Measurements from ENCODE around the gene ZNF423.

ZNF423 gene

DNA sequence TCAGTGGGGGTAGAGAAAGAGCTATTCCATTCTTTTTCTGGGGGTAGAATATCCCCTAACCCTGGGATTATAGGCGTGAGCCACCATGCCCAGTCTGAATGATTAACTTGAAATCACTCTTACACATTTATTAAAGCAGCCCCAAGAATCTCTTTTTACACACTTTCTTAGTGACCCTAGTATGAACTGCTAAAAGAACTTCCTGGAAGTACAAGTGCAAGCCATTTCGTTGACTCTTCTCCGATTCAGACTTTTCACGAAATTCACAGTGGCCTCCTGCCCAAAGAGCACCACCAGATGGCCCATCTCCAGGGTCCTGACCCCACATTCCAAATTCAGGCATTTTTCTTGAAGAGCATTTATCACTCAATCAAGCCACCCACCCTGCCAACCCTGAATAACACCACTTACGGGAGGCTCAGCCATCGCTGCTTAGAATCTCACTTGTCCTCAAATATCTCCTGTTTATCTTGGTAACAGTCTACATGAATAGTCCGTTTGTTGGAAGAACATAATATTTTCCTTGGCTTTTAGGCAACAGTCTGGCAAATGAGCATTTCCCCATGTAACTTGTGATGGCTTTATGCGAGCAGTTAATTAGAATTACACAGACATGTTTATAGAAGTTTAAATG is 28.0 kb downstream of the ZNF423 start:
- in situ Hi-C loops (cut with MboI; ENCODE audit: low sequenced_read_pairs): no loop called here

- in situ Hi-C loops (cut with MboI; ENCODE audit: low sequenced_read_pairs): no loop called here
Observed at GRCh38 chr16:49826515-49826914, 29.4 kb downstream of the ZNF423 start.

DNA sequence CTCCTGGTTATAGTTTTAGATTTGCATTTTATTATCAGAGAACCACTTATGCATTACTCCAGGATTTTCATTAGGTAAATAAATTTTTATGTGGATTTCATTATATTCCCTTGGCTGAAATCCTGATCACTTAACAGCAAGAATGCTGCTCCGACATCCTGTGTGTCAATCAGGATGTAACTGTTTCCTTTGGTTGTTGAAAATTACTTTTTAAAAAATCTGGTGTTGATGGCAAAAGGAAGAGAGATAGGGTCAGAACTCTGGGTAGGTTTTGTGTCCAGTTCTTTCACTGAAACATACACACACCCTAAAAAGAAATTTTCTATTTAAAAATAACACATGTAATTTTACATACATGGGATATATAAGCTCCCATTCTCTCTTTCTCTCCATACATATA is 30.9 kb downstream of the ZNF423 start:
- in situ Hi-C loops (cut with MboI; ENCODE audit: low sequenced_read_pairs): no loop called here

DNA sequence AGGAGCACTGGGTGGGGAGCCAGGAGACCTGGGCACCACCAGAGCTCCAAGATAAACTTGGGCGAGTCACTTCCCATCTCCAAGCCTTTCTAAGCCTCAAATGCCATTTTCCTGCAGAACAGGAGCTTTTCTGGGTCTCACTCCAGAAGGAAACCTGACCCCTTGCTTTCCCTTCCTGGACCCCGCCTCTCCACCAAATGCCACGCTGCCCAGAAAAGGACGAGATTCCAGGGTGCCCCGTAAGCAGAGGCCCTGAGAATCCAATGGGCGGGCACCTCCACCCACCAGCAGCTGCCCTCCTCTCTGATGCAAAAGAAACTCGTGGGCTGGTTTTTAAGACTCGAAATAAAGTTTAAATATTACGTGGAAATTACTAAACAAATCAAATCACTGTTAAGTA is 31.3 kb downstream of the ZNF423 start:
- in situ Hi-C loops (cut with MboI; ENCODE audit: low sequenced_read_pairs): no loop called here

- in situ Hi-C loops (cut with MboI; ENCODE audit: low sequenced_read_pairs): no loop called here
Observed at GRCh38 chr16:49822649-49823370, 33.1 kb downstream of the ZNF423 start.

- in situ Hi-C loops (cut with MboI; ENCODE audit: low sequenced_read_pairs): no loop called here
Observed at GRCh38 chr16:49821614-49822282, 34.2 kb downstream of the ZNF423 start.

- in situ Hi-C loops (cut with MboI; ENCODE audit: low sequenced_read_pairs): no loop called here
Observed at GRCh38 chr16:49821156-49821555, 34.8 kb downstream of the ZNF423 start.

DNA sequence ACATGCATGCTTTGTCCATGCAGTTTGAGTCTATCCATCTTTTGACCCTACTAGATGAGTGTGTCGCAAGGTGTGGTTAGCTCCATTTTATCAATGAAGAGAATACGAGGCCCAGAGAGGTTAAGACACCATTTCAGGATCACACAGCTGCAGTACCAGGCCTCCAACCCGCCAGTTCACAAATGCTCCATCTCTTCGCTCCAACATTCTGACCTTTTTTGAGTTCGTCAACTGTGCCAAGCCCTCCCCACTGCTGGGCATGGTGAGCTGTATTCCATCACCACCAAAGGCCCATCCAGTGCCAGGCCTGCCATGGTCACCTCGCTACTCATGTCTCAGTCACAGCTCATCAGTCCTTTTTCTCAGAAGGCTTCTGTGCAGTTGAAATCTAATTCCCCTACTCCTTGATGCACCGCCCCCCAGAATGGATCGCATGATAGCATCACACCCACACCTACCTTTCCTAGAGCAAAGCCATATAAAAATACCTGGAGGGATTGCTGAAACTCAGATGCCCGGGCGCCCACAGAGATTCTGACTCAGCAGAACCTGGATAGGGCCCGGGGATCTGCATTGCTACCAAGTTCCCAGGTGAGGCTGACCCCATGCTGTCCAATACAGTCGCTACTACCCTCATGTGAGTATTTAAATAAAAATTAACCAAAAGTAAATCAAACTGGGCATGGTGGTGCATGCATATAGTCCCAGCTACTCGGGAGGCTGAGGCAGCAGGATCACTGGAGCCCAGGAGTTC is 38.0 kb downstream of the ZNF423 start:
- in situ Hi-C loops (cut with MboI; ENCODE audit: low sequenced_read_pairs): no loop called here

- in situ Hi-C loops (cut with MboI; ENCODE audit: low sequenced_read_pairs): no loop called here
Observed at GRCh38 chr16:49816875-49817274, 39.0 kb downstream of the ZNF423 start.

DNA sequence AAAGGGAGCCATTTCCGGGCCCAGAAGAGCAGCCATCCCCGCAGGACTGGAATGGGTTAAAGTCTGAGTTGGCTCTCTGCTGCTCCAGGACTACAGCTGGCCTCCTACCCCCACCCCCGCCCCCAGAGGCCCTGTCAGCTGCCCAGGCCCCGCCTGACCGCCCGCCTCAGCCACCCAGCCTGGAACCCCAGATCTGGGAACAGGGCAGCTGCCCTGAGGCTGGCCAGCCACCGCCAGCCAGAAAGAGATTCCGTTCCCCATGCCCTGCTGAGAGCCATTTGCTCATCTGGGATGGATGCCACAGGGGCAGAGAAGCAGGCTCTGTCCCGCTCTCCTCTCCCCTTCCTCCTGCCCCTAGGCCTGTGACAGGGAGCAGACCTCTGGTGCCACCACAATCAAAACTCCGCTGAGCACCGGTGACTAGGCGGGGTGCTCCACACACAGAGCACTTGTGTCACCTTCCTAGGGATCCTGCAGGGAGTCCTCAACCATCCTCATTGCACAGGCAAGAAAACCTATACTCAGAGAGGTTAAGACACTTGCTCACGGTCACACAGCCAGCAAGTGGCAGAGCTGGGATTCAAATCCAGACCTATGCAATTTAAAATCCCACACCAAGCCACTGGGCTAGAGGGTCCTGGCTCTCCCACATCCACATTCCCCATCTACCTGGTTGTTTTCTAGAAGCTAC is 44.1 kb downstream of the ZNF423 start:
- in situ Hi-C loops (cut with MboI; ENCODE audit: low sequenced_read_pairs): no loop called here

DNA sequence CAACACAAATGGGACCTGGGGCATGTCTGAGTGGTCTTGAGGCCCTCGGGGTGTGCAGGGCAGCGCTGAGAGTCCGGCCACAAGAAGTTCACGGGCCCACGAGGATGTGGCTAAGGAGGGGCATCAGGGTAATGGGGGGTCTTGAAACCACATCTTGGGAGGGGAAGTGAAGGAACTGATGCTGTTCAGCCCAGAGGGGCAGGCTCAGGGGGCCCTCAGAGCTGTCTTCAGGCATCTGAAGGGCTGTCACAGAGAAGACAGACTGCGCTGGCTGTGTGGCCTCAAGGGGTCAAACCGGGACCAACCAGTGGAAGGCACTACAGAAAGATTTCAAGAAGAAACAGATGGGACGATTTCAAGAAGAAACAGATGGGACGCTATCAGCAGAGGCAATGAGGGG is 45.1 kb downstream of the ZNF423 start:
- in situ Hi-C loops (cut with MboI; ENCODE audit: low sequenced_read_pairs): no loop called here

DNA sequence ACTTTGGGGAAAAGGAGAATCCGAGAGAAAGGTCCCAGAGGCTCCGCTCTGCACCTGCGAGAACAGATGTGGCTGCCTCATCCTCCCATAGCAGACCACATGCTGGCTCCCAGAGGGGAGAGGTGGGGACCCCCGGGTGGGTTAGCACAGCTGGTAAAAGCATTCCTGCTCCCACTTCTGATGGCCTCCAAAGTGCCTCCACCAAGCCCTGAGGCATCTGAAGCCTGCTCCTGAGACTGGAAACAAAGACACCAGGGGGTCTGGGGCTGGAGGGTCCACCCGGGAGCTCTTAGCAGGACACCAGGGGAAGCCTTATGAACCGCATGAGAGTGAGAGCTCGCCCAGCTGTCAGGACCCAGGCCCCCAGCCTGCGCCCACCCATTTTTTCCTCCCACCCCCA is 46.4 kb downstream of the ZNF423 start:
- in situ Hi-C loops (cut with MboI; ENCODE audit: low sequenced_read_pairs): no loop called here

GRCh38 chr16:49809062-49809461 is 46.9 kb downstream of the ZNF423 start:
- in situ Hi-C loops (cut with MboI; ENCODE audit: low sequenced_read_pairs): no loop called here

GRCh38 chr16:49806446-49806845 is 49.5 kb downstream of the ZNF423 start:
- in situ Hi-C loops (cut with MboI; ENCODE audit: low sequenced_read_pairs): no loop called here

- in situ Hi-C loops (cut with MboI; ENCODE audit: low sequenced_read_pairs): no loop called here
Observed at GRCh38 chr16:49801290-49801689, 54.6 kb downstream of the ZNF423 start.

- in situ Hi-C loops (cut with MboI; ENCODE audit: low sequenced_read_pairs): no loop called here
Observed at GRCh38 chr16:49800876-49801275, 55.0 kb downstream of the ZNF423 start.

DNA sequence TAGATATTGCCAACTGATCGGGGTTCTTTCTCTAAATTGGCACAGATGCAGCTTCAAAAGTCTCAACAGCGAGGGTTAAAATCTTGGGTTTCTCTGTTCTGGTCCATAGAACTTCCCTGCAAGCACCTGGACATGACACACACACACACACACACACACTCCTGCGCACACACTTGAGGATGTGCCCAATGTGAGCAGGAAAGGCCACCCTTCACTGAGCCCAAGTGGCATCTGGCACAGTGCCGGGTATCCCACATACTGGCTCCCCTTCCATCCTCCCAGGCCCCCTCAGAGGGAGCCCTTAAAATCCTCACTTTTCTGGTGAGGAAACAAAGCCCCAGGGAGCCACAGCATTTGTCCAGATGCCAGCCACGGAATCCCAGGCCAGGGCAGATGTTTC is 55.5 kb downstream of the ZNF423 start:
- in situ Hi-C loops (cut with MboI; ENCODE audit: low sequenced_read_pairs): no loop called here

GRCh38 chr16:49799172-49799571 is 56.7 kb downstream of the ZNF423 start:
- in situ Hi-C loops (cut with MboI; ENCODE audit: low sequenced_read_pairs): no loop called here

DNA sequence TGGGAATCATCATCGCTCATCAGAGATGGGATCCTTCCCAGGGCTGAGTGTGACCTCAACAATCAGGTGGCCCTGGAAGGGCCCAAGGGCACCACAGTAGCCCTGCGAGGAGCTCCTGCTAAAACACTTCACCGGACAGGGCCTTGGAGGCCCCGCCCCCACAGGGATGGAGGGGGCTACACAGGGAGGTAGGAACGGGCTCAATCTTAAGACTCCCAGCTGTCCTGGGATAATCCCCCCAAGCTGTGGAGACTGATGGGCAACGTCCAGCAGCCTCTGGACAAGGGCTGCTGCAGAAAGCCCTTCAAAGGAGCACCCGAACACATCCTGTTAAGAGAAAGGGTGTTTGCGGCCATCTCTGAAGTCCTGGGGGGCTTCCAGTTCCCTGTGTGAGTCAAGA is 60.4 kb downstream of the ZNF423 start:
- in situ Hi-C loops (cut with MboI; ENCODE audit: low sequenced_read_pairs): no loop called here

DNA sequence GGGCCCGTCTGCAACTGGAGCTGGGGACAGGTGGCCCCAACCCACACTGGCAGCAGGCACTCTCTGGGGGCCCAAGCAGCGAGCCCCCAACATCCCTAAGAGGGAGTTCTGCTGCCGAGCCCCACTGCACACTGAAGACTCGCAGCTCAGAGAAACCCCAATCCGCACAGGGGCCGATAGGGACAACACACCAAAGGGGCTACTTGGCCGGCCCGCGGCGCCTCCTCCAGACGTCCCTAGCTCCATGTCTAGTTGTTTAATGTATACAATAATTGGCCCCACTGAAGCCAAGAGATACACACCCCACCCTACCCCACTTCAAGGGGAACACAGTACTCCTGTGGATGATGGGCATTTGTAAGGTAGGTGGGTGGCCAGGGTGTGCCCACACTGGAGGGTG is 62.7 kb downstream of the ZNF423 start:
- in situ Hi-C loops (cut with MboI; ENCODE audit: low sequenced_read_pairs): no loop called here

GRCh38 chr16:49789616-49790015 is 66.3 kb downstream of the ZNF423 start:
- in situ Hi-C loops (cut with MboI; ENCODE audit: low sequenced_read_pairs): no loop called here
